HEK293 (cell line): ENCODE results near the gene IGSF9.

Experiments used
- CTCF ChIA-PET: fragments of 350-600 bp; formaldehyde crosslinking; extraction: SDS; loops from one replicate; lab custom pipeline; 2021; ENCODE audit warnings: antibody characterized with exemption; lab: Yijun Ruan, JAX
- POLR2A ChIA-PET: fragments of 300-600 bp; formaldehyde crosslinking; extraction: SDS; loops from one replicate; lab custom pipeline; 2020; ENCODE audit warnings: antibody characterized with exemption, inconsistent platforms; lab: Yijun Ruan, JAX
- H3K27ac ChIP-seq: fragments of 200-500 bp; sonication (Bioruptor generic); 2 replicates; pipeline ENCODE4 v1.5.1; 2014; ENCODE audit warnings: low read depth, low read length, control low read depth, inconsistent platforms; ENCODE audit errors: extremely low read depth
- H3K36me3 ChIP-seq, 2 experiments: fragments of 200-500 bp in 1 of 2; sonication (Bioruptor generic) in 1 of 2; 1 replicate in 1 of 2; 2 replicates in 1 of 2; pipeline ENCODE4 v1.5.1; 2014 to 2017; ENCODE audit warnings: inconsistent platforms in 2 of 2, low read length in 2 of 2; ENCODE audit not compliant: control insufficient read depth in 2 of 2, insufficient read depth in 1 of 2
- H3K4me1 ChIP-seq: fragments of 200-500 bp; sonication (Bioruptor generic); 2 replicates; pipeline ENCODE4 v1.5.1; 2014; ENCODE audit warnings: mild to moderate bottlenecking, low read length, inconsistent platforms; ENCODE audit not compliant: control insufficient read depth, insufficient read depth
- H3K4me3 ChIP-seq: 2 replicates; pipeline ENCODE4 v1.5.1; 2011; ENCODE audit warnings: low read depth, mild to moderate bottlenecking, control low read depth, low read length, moderate library complexity
- H3K9me3 ChIP-seq: fragments of 200-500 bp; sonication (Bioruptor generic); 2 replicates; pipeline ENCODE4 v1.5.1; 2014; ENCODE audit warnings: low read depth, low read length, inconsistent platforms; ENCODE audit not compliant: control insufficient read depth, insufficient read depth
- HOXC10 ChIP-seq: sonication (generic); formaldehyde crosslinking; IDR thresholded peaks from 2 replicates; pipeline ENCODE4 v1.8.1; 2023; ENCODE audit warnings: mild to moderate bottlenecking, missing genetic modification reagents
- KLF10 ChIP-seq: fragments of 450-650 bp; IDR thresholded peaks from 2 replicates; pipeline ENCODE4 v1.5.1; 2018; ENCODE audit warnings: missing biosample characterization, mild to moderate bottlenecking, missing genetic modification characterization
- SALL2 ChIP-seq: fragments of 450-650 bp; formaldehyde crosslinking; IDR thresholded peaks from 2 replicates; pipeline ENCODE4 v1.5.0; 2017; ENCODE audit warnings: missing biosample characterization, mild to moderate bottlenecking, missing genetic modification characterization, borderline replicate concordance
- TCF7L2 ChIP-seq: IDR thresholded peaks from 2 replicates; pipeline ENCODE4 v1.6.1; 2011; ENCODE audit warnings: low read depth, mild to moderate bottlenecking, inconsistent platforms, low read length, moderate library complexity, borderline replicate concordance
- TRIM28 ChIP-seq: IDR thresholded peaks from 2 replicates; pipeline ENCODE4 v1.6.1; 2011; ENCODE audit warnings: low read length, control low read depth, borderline replicate concordance
- ZBTB8A ChIP-seq: fragments of 450-650 bp; formaldehyde crosslinking; IDR thresholded peaks from 2 replicates; pipeline ENCODE4 v1.5.1; 2016; ENCODE audit warnings: missing biosample characterization, missing genetic modification characterization
- ZFP3 ChIP-seq: fragments of 450-650 bp; formaldehyde crosslinking; IDR thresholded peaks from 2 replicates; pipeline ENCODE4 v1.5.1; 2016; ENCODE audit warnings: low read depth, missing biosample characterization, missing genetic modification characterization
- ZNF121 ChIP-seq: fragments of 450-650 bp; formaldehyde crosslinking; IDR thresholded peaks from 2 replicates; pipeline ENCODE4 v1.5.1; 2016; ENCODE audit warnings: missing biosample characterization, missing genetic modification characterization
- ZNF133 ChIP-seq: fragments of 450-650 bp; formaldehyde crosslinking; IDR thresholded peaks from 2 replicates; pipeline ENCODE4 v1.5.1; 2016; ENCODE audit warnings: missing biosample characterization, missing genetic modification characterization
- ZNF140 ChIP-seq: fragments of 450-650 bp; formaldehyde crosslinking; IDR thresholded peaks from 2 replicates; pipeline ENCODE4 v1.5.1; 2016; ENCODE audit warnings: missing biosample characterization, missing genetic modification characterization
- ZNF146 ChIP-seq: fragments of 450-650 bp; formaldehyde crosslinking; IDR thresholded peaks from 2 replicates; pipeline ENCODE4 v1.5.1; 2016; ENCODE audit warnings: missing biosample characterization, missing genetic modification characterization
- ZNF211 ChIP-seq: fragments of 450-650 bp; formaldehyde crosslinking; IDR thresholded peaks from 2 replicates; pipeline ENCODE4 v1.5.1; 2016; ENCODE audit warnings: low read depth, missing biosample characterization, missing genetic modification characterization
- ZNF214 ChIP-seq: fragments of 450-650 bp; formaldehyde crosslinking; IDR thresholded peaks from 2 replicates; pipeline ENCODE4 v1.5.1; 2017; ENCODE audit warnings: missing biosample characterization, mild to moderate bottlenecking, missing genetic modification characterization, borderline replicate concordance
- ZNF221 ChIP-seq: fragments of 450-650 bp; formaldehyde crosslinking; IDR thresholded peaks from 2 replicates; pipeline ENCODE4 v1.5.1; 2017; ENCODE audit warnings: missing biosample characterization, missing genetic modification characterization, borderline replicate concordance
- ZNF416 ChIP-seq: fragments of 450-650 bp; formaldehyde crosslinking; IDR thresholded peaks from 2 replicates; pipeline ENCODE4 v1.5.1; 2016; ENCODE audit warnings: missing biosample characterization, missing genetic modification characterization
- ZNF548 ChIP-seq: fragments of 450-650 bp; formaldehyde crosslinking; IDR thresholded peaks from 2 replicates; pipeline ENCODE4 v1.5.1; 2016; ENCODE audit warnings: missing biosample characterization, missing genetic modification characterization
- ZNF596 ChIP-seq: fragments of 450-650 bp; IDR thresholded peaks from 2 replicates; pipeline ENCODE4 v1.5.0; 2018; ENCODE audit warnings: missing biosample characterization, mild to moderate bottlenecking, missing genetic modification characterization, moderate library complexity
- ZNF621 ChIP-seq: fragments of 450-650 bp; formaldehyde crosslinking; IDR thresholded peaks from 2 replicates; pipeline ENCODE4 v1.5.1; 2017; ENCODE audit warnings: missing biosample characterization, missing genetic modification characterization
- ZNF747 ChIP-seq: fragments of 450-650 bp; formaldehyde crosslinking; IDR thresholded peaks from 2 replicates; pipeline ENCODE4 v1.5.1; 2016; ENCODE audit warnings: missing biosample characterization, missing genetic modification characterization
- ZNF791 ChIP-seq: fragments of 450-650 bp; formaldehyde crosslinking; IDR thresholded peaks from 2 replicates; pipeline ENCODE4 v1.5.1; 2016; ENCODE audit warnings: missing biosample characterization, missing genetic modification characterization
- ZSCAN23 ChIP-seq: fragments of 450-650 bp; formaldehyde crosslinking; IDR thresholded peaks from 2 replicates; pipeline ENCODE4 v1.5.1; 2016; ENCODE audit warnings: missing biosample characterization, missing genetic modification characterization
- TF ChIP-seq, protein P1 (sequence below): fragments of 450-650 bp; formaldehyde crosslinking; IDR thresholded peaks from 2 replicates; pipeline ENCODE4 v1.5.1; 2017; ENCODE audit warnings: missing biosample characterization, missing genetic modification characterization
- TF ChIP-seq, protein P2 (sequence below): fragments of 450-650 bp; formaldehyde crosslinking; IDR thresholded peaks from 2 replicates; pipeline ENCODE4 v1.5.1; 2016; ENCODE audit warnings: missing biosample characterization, missing genetic modification characterization
- TF ChIP-seq, protein P3 (sequence below): fragments of 450-650 bp; formaldehyde crosslinking; IDR thresholded peaks from 2 replicates; pipeline ENCODE4 v1.5.1; 2016; ENCODE audit warnings: missing biosample characterization, missing genetic modification characterization
- TF ChIP-seq, protein P4 (sequence below): fragments of 450-650 bp; formaldehyde crosslinking; IDR thresholded peaks from 2 replicates; pipeline ENCODE4 v1.5.1; 2016; ENCODE audit warnings: missing biosample characterization, missing genetic modification characterization
- TF ChIP-seq, protein P5 (sequence below): fragments of 450-650 bp; formaldehyde crosslinking; IDR thresholded peaks from 2 replicates; pipeline ENCODE4 v1.5.1; 2016; ENCODE audit warnings: missing biosample characterization, missing genetic modification characterization, low read depth
- TF ChIP-seq, protein P6 (sequence below): fragments of 450-650 bp; formaldehyde crosslinking; IDR thresholded peaks from 2 replicates; pipeline ENCODE4 v1.5.1; 2016; ENCODE audit warnings: missing biosample characterization, missing genetic modification characterization

Gene IGSF9

DNA sequence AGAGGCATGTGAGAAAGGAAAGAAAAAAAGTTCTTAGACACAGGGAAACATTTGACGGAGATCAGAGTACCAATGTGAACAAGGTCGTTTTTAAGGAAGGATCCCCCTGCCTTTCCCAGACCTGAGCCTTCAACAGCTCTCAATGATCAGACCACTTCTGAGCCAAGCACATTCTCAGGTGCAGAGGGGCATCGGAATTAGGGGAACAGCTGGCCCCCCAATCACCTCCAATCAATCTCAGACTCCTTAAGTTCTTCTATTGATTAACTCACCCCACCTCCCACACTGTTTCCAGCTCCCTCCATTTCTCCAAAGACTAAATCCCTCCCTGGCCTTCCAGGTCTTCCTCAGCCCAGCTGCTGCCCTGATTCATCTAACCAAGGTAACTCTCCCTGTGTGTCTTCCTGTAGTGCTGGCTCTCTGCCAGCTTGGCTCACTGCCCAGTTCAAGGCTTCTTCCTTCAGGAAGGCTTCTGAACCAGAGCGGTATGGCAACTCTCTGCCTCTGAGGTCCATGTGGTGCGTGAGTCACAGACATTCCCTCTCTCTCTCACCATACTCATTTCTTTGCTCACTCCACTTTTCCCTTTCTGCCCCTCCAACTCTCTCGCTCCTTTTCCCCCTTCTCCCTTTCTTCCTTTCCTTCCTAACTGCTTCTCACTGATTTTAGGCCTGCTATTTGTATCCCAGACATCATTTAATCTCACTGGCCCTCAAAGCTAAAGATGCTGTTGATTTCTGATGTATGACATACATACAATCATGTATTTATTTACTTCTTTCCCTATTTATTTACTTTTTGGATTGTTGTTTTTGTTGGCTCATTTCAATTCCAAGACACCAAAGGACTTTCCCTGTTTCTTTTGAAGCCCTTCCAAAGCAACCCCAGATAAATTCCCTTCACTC is 63.5 kb downstream of the IGSF9 start:
- ChIA-PET CTCF (interaction anchor here (0.6 to 4.5 kb wide), 9 partner anchors 8 to 269 kb away, joined by 3 to 21 read pairs (median 5); no protein-coding TSS in a partner anchor), POLR2A (interaction anchor here (1.6 kb wide), 1 partner anchor 28 kb away, joined by 5 read pairs; no protein-coding TSS in a partner anchor)
- H3K27ac ChIP-seq: no peak overlapping the region
- no peak for TF ChIP-seq ZBTB8A (tag by site-specific recombination)
- TF ChIP-seq ZNF221 (tag by site-specific recombination): no peak
- no peak for TF ChIP-seq ZFP3
- TF ChIP-seq ZNF621 (tag by site-specific recombination): peak; percentile 53; the same call in 1 of the 2 replicates
- no peak for TF ChIP-seq KLF10
- TF ChIP-seq SALL2 (tag by site-specific recombination): 0 out of 2 replicates have a peak, but pooled peaks have one; percentile 12
- no peak for TF ChIP-seq ZNF133 (tag by site-specific recombination)
- TF ChIP-seq, protein P1, sequence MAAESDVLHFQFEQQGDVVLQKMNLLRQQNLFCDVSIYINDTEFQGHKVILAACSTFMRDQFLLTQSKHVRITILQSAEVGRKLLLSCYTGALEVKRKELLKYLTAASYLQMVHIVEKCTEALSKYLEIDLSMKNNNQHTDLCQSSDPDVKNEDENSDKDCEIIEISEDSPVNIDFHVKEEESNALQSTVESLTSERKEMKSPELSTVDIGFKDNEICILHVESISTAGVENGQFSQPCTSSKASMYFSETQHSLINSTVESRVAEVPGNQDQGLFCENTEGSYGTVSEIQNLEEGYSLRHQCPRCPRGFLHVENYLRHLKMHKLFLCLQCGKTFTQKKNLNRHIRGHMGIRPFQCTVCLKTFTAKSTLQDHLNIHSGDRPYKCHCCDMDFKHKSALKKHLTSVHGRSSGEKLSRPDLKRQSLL (tag by site-specific recombination): no peak
- TF ChIP-seq TCF7L2: no peak
- TF ChIP-seq TRIM28: no peak
- no peak for TF ChIP-seq ZNF214 (tag by site-specific recombination)
- TF ChIP-seq ZSCAN23 (tag by site-specific recombination): no peak
- TF ChIP-seq, protein P2, sequence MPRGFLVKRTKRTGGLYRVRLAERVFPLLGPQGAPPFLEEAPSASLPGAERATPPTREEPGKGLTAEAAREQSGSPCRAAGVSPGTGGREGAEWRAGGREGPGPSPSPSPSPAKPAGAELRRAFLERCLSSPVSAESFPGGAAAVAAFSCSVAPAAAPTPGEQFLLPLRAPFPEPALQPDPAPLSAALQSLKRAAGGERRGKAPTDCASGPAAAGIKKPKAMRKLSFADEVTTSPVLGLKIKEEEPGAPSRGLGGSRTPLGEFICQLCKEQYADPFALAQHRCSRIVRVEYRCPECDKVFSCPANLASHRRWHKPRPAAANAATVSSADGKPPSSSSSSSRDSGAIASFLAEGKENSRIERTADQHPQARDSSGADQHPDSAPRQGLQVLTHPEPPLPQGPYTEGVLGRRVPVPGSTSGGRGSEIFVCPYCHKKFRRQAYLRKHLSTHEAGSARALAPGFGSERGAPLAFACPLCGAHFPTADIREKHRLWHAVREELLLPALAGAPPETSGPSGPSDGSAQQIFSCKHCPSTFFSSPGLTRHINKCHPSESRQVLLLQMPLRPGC: no peak
- no peak for TF ChIP-seq ZNF211
- TF ChIP-seq HOXC10 (CRISPR knock-in tag): no peak
- TF ChIP-seq ZNF747 (tag by site-specific recombination): no peak
- TF ChIP-seq ZNF121 (tag by site-specific recombination): no peak
- TF ChIP-seq ZNF146 (tag by site-specific recombination): no peak
- TF ChIP-seq, protein P3, sequence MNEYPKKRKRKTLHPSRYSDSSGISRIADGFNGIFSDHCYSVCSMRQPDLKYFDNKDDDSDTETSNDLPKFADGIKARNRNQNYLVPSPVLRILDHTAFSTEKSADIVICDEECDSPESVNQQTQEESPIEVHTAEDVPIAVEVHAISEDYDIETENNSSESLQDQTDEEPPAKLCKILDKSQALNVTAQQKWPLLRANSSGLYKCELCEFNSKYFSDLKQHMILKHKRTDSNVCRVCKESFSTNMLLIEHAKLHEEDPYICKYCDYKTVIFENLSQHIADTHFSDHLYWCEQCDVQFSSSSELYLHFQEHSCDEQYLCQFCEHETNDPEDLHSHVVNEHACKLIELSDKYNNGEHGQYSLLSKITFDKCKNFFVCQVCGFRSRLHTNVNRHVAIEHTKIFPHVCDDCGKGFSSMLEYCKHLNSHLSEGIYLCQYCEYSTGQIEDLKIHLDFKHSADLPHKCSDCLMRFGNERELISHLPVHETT (tag by site-specific recombination): no peak
- no peak for TF ChIP-seq ZNF548 (tag by site-specific recombination)
- no peak for TF ChIP-seq ZNF416 (tag by site-specific recombination)
- TF ChIP-seq, protein P4, sequence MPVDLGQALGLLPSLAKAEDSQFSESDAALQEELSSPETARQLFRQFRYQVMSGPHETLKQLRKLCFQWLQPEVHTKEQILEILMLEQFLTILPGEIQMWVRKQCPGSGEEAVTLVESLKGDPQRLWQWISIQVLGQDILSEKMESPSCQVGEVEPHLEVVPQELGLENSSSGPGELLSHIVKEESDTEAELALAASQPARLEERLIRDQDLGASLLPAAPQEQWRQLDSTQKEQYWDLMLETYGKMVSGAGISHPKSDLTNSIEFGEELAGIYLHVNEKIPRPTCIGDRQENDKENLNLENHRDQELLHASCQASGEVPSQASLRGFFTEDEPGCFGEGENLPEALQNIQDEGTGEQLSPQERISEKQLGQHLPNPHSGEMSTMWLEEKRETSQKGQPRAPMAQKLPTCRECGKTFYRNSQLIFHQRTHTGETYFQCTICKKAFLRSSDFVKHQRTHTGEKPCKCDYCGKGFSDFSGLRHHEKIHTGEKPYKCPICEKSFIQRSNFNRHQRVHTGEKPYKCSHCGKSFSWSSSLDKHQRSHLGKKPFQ (tag by site-specific recombination): no peak
- 0 out of 2 replicates have a peak, but pooled peaks have one; percentile 16 for TF ChIP-seq ZNF596
- TF ChIP-seq, protein P5, sequence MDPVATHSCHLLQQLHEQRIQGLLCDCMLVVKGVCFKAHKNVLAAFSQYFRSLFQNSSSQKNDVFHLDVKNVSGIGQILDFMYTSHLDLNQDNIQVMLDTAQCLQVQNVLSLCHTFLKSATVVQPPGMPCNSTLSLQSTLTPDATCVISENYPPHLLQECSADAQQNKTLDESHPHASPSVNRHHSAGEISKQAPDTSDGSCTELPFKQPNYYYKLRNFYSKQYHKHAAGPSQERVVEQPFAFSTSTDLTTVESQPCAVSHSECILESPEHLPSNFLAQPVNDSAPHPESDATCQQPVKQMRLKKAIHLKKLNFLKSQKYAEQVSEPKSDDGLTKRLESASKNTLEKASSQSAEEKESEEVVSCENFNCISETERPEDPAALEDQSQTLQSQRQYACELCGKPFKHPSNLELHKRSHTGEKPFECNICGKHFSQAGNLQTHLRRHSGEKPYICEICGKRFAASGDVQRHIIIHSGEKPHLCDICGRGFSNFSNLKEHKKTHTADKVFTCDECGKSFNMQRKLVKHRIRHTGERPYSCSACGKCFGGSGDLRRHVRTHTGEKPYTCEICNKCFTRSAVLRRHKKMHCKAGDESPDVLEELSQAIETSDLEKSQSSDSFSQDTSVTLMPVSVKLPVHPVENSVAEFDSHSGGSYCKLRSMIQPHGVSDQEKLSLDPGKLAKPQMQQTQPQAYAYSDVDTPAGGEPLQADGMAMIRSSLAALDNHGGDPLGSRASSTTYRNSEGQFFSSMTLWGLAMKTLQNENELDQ (tag by site-specific recombination): no peak
- TF ChIP-seq, protein P6, sequence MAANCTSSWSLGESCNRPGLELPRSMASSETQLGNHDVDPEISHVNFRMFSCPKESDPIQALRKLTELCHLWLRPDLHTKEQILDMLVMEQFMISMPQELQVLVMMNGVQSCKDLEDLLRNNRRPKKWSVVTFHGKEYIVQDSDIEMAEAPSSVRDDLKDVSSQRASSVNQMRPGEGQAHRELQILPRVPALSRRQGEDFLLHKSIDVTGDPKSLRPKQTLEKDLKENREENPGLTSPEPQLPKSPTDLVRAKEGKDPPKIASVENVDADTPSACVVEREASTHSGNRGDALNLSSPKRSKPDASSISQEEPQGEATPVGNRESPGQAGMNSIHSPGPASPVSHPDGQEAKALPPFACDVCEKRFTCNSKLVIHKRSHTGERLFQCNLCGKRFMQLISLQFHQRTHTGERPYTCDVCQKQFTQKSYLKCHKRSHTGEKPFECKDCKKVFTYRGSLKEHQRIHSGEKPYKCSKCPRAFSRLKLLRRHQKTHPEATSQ (tag by site-specific recombination): no peak
- TF ChIP-seq ZNF140: peak; percentile 88; the same call in 1 of the 2 replicates
- no peak for TF ChIP-seq ZNF791 (tag by site-specific recombination)

More for the DNA sequence above, 63.5 kb downstream of the IGSF9 start:
- peaks cover 11% of the 10 kb centered on the region for H3K4me1 ChIP-seq
- H3K4me3 ChIP-seq: no peak overlapping the region
- no peaks in the 10 kb centered on the region for H3K36me3 ChIP-seq
- H3K9me3 ChIP-seq: no peaks in the 10 kb centered on the region
